IMR-90 (cell line): ENCODE data around the gene CKAP2. TPM values are rescaled to one million over a fixed set of nuclear protein-coding genes. Genes with fewer than 3 reads are reported as not detected.

Source experiments
- ATAC-seq: fragments of 200-7000 bp; cut with Tn5 transposase; 2 replicates; pipeline ENCODE4 v1.9.1; 2020; ENCODE audit warnings: low read depth, mild to moderate bottlenecking, moderate library complexity
- Bru-seq: library from RNA; stranded (reverse); fragments of 400-500 nt; gene quantifications from one replicate; lab custom pipeline; 2021; lab: Mats Ljungman, UMichigan
- BruChase-seq, 2 experiments: library from RNA; stranded (reverse); fragments of 400-500 nt; gene quantifications; one replicate each; lab custom pipeline; 2021; lab: Mats Ljungman, UMichigan
- BruUV-seq: library from RNA; stranded (reverse); fragments of 400-500 nt; replicated peaks from 2 replicates; lab custom pipeline; 2021; lab: Mats Ljungman, UMichigan
- CTCF ChIA-PET: fragments of 300-600 bp; formaldehyde crosslinking; extraction: SDS; loops from one replicate; lab custom pipeline; 2021; ENCODE audit warnings: antibody characterized with exemption; lab: Yijun Ruan, JAX
- POLR2A ChIA-PET: fragments of 300-600 bp; sonication (Branson Sonifier 250); formaldehyde crosslinking; loops from one replicate; lab custom pipeline; 2022; ENCODE audit warnings: antibody characterized with exemption; ENCODE audit not compliant: unreplicated experiment; lab: Charles Lee
- DNase-seq: peaks from one replicate; pipeline ENCODE4 v3.0.0; 2013
- H2AFZ ChIP-seq: replicated peaks from 2 replicates; pipeline ENCODE3; 2013; ENCODE audit warnings: low read length, mild to moderate bottlenecking; ENCODE audit not compliant: poor library complexity
- H2AK5ac ChIP-seq: 2 replicates; pipeline ENCODE4 v1.6.1; 2013; ENCODE audit warnings: low read depth, low read length, inconsistent platforms
- H2AK9ac ChIP-seq: replicated peaks from 2 replicates; pipeline ENCODE3; 2013; ENCODE audit warnings: mild to moderate bottlenecking, low read depth, low read length, moderate library complexity; ENCODE audit not compliant: poor library complexity
- H2BK120ac ChIP-seq: 2 replicates; pipeline ENCODE4 v1.6.1; 2013; ENCODE audit warnings: low read depth, low read length, inconsistent platforms
- H2BK15ac ChIP-seq: 3 replicates; pipeline ENCODE4 v1.6.1; 2013; ENCODE audit warnings: low read depth, low read length, inconsistent platforms
- H2BK20ac ChIP-seq: 2 replicates; pipeline ENCODE4 v1.6.1; 2013; ENCODE audit warnings: low read depth, mild to moderate bottlenecking, inconsistent platforms, low read length, moderate library complexity
- H2BK5ac ChIP-seq: 2 replicates; pipeline ENCODE4 v1.6.1; 2013; ENCODE audit warnings: mild to moderate bottlenecking, low read depth, low read length, inconsistent platforms; ENCODE audit not compliant: poor library complexity, severe bottlenecking
- H3K14ac ChIP-seq: replicated peaks from 2 replicates; pipeline ENCODE4 v1.6.1; 2013; ENCODE audit warnings: low read depth, low read length, inconsistent platforms
- H3K18ac ChIP-seq: 2 replicates; pipeline ENCODE4 v1.6.1; 2013; ENCODE audit warnings: low read depth, low read length, control low read depth
- H3K23ac ChIP-seq: 2 replicates; pipeline ENCODE4 v1.6.1; 2013; ENCODE audit warnings: low read depth, low read length, inconsistent platforms
- H3K27ac ChIP-seq: 2 replicates; pipeline ENCODE4 v1.5.1; 2013; ENCODE audit warnings: mild to moderate bottlenecking, control low read depth, low read length; ENCODE audit not compliant: insufficient read depth
- H3K27me3 ChIP-seq: 2 replicates; pipeline ENCODE4 v1.6.1; 2013; ENCODE audit warnings: low read length; ENCODE audit not compliant: control insufficient read depth, insufficient read depth
- H3K36me3 ChIP-seq: 2 replicates; pipeline ENCODE4 v1.6.1; 2013; ENCODE audit warnings: low read length, mixed read lengths; ENCODE audit not compliant: control insufficient read depth, insufficient read depth
- H3K4ac ChIP-seq: 2 replicates; pipeline ENCODE4 v1.6.1; 2013; ENCODE audit warnings: low read depth, low read length, inconsistent platforms
- H3K4me1 ChIP-seq: 2 replicates; pipeline ENCODE4 v1.6.1; 2013; ENCODE audit warnings: low read length, mixed read lengths; ENCODE audit not compliant: control insufficient read depth, insufficient read depth
- H3K4me2 ChIP-seq: 2 replicates; pipeline ENCODE4 v1.6.1; 2013; ENCODE audit warnings: low read depth, mild to moderate bottlenecking, control low read depth, low read length, moderate library complexity
- H3K4me3 ChIP-seq: 2 replicates; pipeline ENCODE4 v1.5.1; 2013; ENCODE audit warnings: low read depth, mild to moderate bottlenecking, control low read depth, low read length, moderate library complexity; ENCODE audit not compliant: insufficient read depth
- H3K56ac ChIP-seq: 2 replicates; pipeline ENCODE4 v1.6.1; 2013; ENCODE audit warnings: low read length, inconsistent platforms; ENCODE audit not compliant: insufficient read depth; ENCODE audit errors: extremely low read depth
- H3K79me1 ChIP-seq, 2 experiments: 2 replicates each; pipeline ENCODE4 v1.6.1; 2013; ENCODE audit warnings: low read length in 2 of 2, inconsistent platforms in 1 of 2, low read depth in 1 of 2
- H3K9ac ChIP-seq: 2 replicates; pipeline ENCODE4 v1.6.1; 2013; ENCODE audit warnings: low read depth, low read length, control low read depth
- H3K9me1 ChIP-seq: 2 replicates; pipeline ENCODE4 v1.6.1; 2013; ENCODE audit warnings: low read length, inconsistent platforms; ENCODE audit not compliant: insufficient read depth
- H3K9me3 ChIP-seq: 2 replicates; pipeline ENCODE4 v1.6.1; 2013; ENCODE audit warnings: low read length; ENCODE audit not compliant: control insufficient read depth, insufficient read depth
- H4K20me1 ChIP-seq: 2 replicates; pipeline ENCODE4 v1.6.1; 2013; ENCODE audit warnings: low read length, inconsistent platforms; ENCODE audit not compliant: insufficient read depth
- H4K5ac ChIP-seq: 2 replicates; pipeline ENCODE4 v1.6.1; 2013; ENCODE audit warnings: mild to moderate bottlenecking, low read depth, low read length, control low read depth
- H4K8ac ChIP-seq, 2 experiments: 2 replicates each; pipeline ENCODE4 v1.6.1; 2013; ENCODE audit warnings: low read depth in 2 of 2, low read length in 2 of 2, control low read depth in 1 of 2, inconsistent platforms in 1 of 2
- H4K91ac ChIP-seq: 2 replicates; pipeline ENCODE4 v1.6.1; 2013; ENCODE audit warnings: low read depth, low read length, inconsistent platforms; ENCODE audit not compliant: insufficient read depth
- BHLHE40 ChIP-seq: fragments of 150-350 bp; IDR thresholded peaks from 2 replicates; pipeline ENCODE4 v1.6.1; 2016; ENCODE audit warnings: mild to moderate bottlenecking, low read depth, low read length
- CHD1 ChIP-seq: IDR thresholded peaks from 2 replicates; pipeline ENCODE4 v1.6.1; 2012; ENCODE audit warnings: low read depth, low read length, improper control_type of control experiment
- FOS ChIP-seq: fragments of 150-350 bp; IDR thresholded peaks from 2 replicates; pipeline ENCODE4 v1.6.1; 2016; ENCODE audit warnings: low read depth, low read length
- MAFK ChIP-seq: IDR thresholded peaks from 2 replicates; pipeline ENCODE4 v1.6.1; 2012; ENCODE audit warnings: low read depth, low read length, improper control_type of control experiment
- MXI1 ChIP-seq: IDR thresholded peaks from 2 replicates; pipeline ENCODE4 v1.6.1; 2012; ENCODE audit warnings: low read depth, mild to moderate bottlenecking, low read length, moderate library complexity, borderline replicate concordance
- POLR2A ChIP-seq: IDR thresholded peaks from 2 replicates; pipeline ENCODE4 v1.6.1; 2012; ENCODE audit warnings: mild to moderate bottlenecking, low read depth, low read length
- RFX5 ChIP-seq: IDR thresholded peaks from 2 replicates; pipeline ENCODE4 v1.8.0; 2012; ENCODE audit warnings: low read depth, mild to moderate bottlenecking, low read length, moderate library complexity
- WGBS, 2 experiments: methylation state at CpG; one replicate each; pipeline versions ENCODE4 v1.1.5 to v1.1.7; 2013; ENCODE audit warnings: missing lambda C conversion rate in 2 of 2; ENCODE audit not compliant: insufficient read length in 1 of 2; ENCODE audit errors: extremely low coverage in 2 of 2; 5-methylcytosine and 5-hydroxymethylcytosine counted together
- dilution Hi-C: fragments of 300-500 bp; cut with HindIII; formaldehyde crosslinking; loops from one replicate; pipeline ENCODE4 v1.14.3; 2018; ENCODE audit warnings: low sequenced_read_pairs; ENCODE audit not compliant: unreplicated experiment
- in situ Hi-C: fragments of 300-500 bp; cut with MboI; formaldehyde crosslinking; loops from 3 replicates; pipeline ENCODE4 v1.14.3; 2019; ENCODE audit warnings: low sequenced_read_pairs, inconsistent platforms, mixed read lengths
- intact Hi-C: fragments of 100-400 bp; cut with micrococcal nuclease; formaldehyde crosslinking; loops from 2 replicates; pipeline ENCODE4 v1.10.0; 2022
- long read RNA-seq: library from polyadenylated mRNA; unstranded; transcript quantifications from one replicate; pipeline ENCODE4 v2.0.0, GENCODE V29; 2021; ENCODE audit not compliant: unreplicated experiment
- polyA plus RNA-seq, 3 experiments: library from polyadenylated mRNA; depleted of rRNA; stranded (reverse); fragments of >200 nt; gene quantifications; 2 replicates each; pipeline ENCODE4 v1.2.3, GENCODE V29; 2012; ENCODE audit warnings: low replicate concordance in 1 of 3
- total RNA-seq: library from RNA; depleted of rRNA; stranded (reverse); fragments of >200 nt; gene quantifications from 2 replicates; pipeline ENCODE4 v1.2.3, GENCODE V29; 2012; rRNA removed
- TF ChIP-seq, protein P1 (sequence below): fragments of 150-350 bp; IDR thresholded peaks from 2 replicates; pipeline ENCODE4 v1.6.1; 2016; ENCODE audit warnings: low read depth, mild to moderate bottlenecking, low read length, moderate library complexity, borderline replicate concordance

CKAP2 gene, protein sequence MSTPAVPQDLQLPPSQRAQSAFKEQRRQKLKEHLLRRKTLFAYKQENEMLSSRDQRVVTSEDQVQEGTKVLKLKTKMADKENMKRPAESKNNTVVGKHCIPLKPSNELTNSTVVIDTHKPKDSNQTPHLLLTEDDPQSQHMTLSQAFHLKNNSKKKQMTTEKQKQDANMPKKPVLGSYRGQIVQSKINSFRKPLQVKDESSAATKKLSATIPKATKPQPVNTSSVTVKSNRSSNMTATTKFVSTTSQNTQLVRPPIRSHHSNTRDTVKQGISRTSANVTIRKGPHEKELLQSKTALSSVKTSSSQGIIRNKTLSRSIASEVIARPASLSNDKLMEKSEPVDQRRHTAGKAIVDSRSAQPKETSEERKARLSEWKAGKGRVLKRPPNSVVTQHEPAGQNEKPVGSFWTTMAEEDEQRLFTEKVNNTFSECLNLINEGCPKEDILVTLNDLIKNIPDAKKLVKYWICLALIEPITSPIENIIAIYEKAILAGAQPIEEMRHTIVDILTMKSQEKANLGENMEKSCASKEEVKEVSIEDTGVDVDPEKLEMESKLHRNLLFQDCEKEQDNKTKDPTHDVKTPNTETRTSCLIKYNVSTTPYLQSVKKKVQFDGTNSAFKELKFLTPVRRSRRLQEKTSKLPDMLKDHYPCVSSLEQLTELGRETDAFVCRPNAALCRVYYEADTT
- 44.6 and 62.5 TPM in 2 replicates for total RNA-seq
- 17.9 and 23.0 TPM in 2 replicates for polyA plus RNA-seq (2012; rRNA removed)
- polyA plus RNA-seq (2012; cell fraction: cytosol; rRNA removed): 2.1 and 2.6 TPM in 2 replicates
- 1.0 and 8.5 TPM in 2 replicates for polyA plus RNA-seq (2012; cell fraction: nucleus; rRNA removed; ENCODE audit: low replicate concordance)
- Bru-seq, nascent RNA: percentile 67 among the genes with signal in this experiment
- percentile 66 among the genes with signal in this experiment for BruChase-seq, experiment 1, labeled RNA remaining after a 6-hour chase
- BruChase-seq, experiment 2, labeled RNA remaining after a 2-hour chase: percentile 74 among the genes with signal in this experiment
- long read RNA-seq, transcript CKAP2-201 (9 exons, 3,375 nt): major isoform, 12 of 27 reads
- long read RNA-seq, partial matches to known transcripts: 11 of 27 reads
- long read RNA-seq, other reads (novel, unspliced or antisense): 1 of 27 reads

DNA sequence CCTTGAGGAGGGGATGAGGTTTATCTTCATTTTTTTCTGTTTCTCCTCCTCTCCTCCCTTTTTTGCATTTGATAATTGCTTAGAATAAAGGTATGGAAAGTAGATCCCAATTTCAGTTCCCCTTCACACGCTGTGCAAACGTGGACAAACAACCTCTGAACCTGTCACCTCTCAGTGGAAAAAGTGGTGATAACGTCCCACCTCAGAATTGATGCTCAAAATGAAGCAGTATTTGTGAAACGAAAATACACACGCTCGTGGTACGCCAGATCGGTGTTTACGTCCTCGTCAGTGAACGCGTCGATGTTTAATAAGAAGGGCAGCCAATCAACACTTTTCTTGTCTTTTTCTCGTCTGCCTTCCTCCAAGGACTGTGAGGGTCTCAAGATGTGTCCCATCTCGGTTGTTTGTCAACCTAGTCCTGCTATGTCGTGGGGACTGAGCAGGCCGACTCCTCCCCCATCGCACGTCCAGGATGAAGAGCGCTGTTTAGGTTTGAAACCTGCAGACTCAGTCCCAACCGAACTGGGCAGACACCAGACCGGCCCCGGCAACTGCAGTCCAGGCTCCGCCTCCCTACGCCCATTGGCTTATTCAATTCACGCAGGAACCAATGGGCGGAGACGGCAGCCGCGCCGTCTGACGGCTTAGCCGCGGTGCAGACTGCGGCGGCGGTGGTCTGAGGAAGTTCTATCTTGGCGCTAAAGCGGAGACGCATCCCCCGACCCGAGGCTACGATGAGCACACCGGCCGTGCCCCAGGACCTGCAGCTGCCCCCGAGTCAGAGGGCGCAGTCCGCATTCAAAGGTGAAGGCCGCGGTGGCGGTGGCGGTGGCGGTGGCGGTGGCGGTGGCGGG lies at the start of gene CKAP2:
Gene CKAP2, plus strand, starts transcription at position 659 of the 857 bp plus-strand sequence. Its CDS starts 79 bp downstream, at position 738.
- CTCF ChIA-PET: no interaction called here
- peak; percentile 92 for ATAC-seq
- Histone ChIP-seq H3K4ac (peak within 1 kb of the TSS; percentile 95), H3K36me3 (no peaks in the 10 kb centered on the region), H3K18ac (peak within 1 kb of the TSS; percentile 97), H4K5ac (peak within 1 kb of the TSS; percentile 88), H2BK5ac (peak within 1 kb of the TSS; percentile 97), H2BK120ac (peak within 1 kb of the TSS; percentile 90), H3K9me1 (no peaks in the 10 kb centered on the region), H3K27me3 (no peaks in the 10 kb centered on the region), H2AK5ac (no peak within 1 kb of the TSS; the same call in 1 of the 2 replicates), H2AFZ (peak within 1 kb of the TSS; percentile 98), H2AK9ac (peak within 1 kb of the TSS; percentile 78), H3K4me2 (peak within 1 kb of the TSS; percentile 86), H3K4me3 (peak within 1 kb of the TSS; percentile 89), H2BK20ac (peak within 1 kb of the TSS; percentile 78; the same call in 1 of the 2 replicates), H3K4me1 (no peaks in the 10 kb centered on the region), H2BK15ac (peak within 1 kb of the TSS; percentile 16; the same call in 1 of the 3 replicates), H4K8ac (peak within 1 kb of the TSS; percentile 20 to 75; a peak in 3 of 4 replicates), H3K9me3 (no peaks in the 10 kb centered on the region), H4K20me1 (no peaks in the 10 kb centered on the region), H3K79me1 (peaks cover 4 to 17% of the 10 kb centered on the region in 2 experiments; a peak in 3 of 4 replicates), H4K91ac (peak within 1 kb of the TSS; percentile 79), H3K27ac (peak within 1 kb of the TSS; percentile 78), H3K9ac (peak within 1 kb of the TSS; percentile 74), H3K56ac (peak within 1 kb of the TSS; percentile 56), H3K14ac (peak within 1 kb of the TSS; percentile 95), H3K23ac (peak within 1 kb of the TSS; percentile 81)
- DNase-seq: peak; percentile 93
- POLR2A ChIA-PET: no interaction called here
- intact Hi-C loops (loop anchor here (5.0 to 10.0 kb wide), 5 partner anchors 108 to 1000 kb away; partner anchors contain the start of genes ALG11, ATP7B, INTS6 and SUGT1), dilution Hi-C loops (no loop called here), in situ Hi-C loops (loop anchor here (10.0 to 25.0 kb wide), 3 partner anchors 200 to 443 kb away; partner anchors contain the start of genes ALG11, ATP7B, SUGT1 and UTP14C)
- 0% methylated on average over 5 of the region's 56 CpGs; no CpG with 5 or more reads in 1 of the 2 experiments for WGBS, 2 experiments
- TF ChIP-seq, protein P1, sequence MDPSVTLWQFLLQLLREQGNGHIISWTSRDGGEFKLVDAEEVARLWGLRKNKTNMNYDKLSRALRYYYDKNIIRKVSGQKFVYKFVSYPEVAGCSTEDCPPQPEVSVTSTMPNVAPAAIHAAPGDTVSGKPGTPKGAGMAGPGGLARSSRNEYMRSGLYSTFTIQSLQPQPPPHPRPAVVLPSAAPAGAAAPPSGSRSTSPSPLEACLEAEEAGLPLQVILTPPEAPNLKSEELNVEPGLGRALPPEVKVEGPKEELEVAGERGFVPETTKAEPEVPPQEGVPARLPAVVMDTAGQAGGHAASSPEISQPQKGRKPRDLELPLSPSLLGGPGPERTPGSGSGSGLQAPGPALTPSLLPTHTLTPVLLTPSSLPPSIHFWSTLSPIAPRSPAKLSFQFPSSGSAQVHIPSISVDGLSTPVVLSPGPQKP: no peak
- TF ChIP-seq MXI1: peak; percentile 77; the same call in 1 of the 2 replicates
- no peak for TF ChIP-seq BHLHE40
- TF ChIP-seq POLR2A: peak; percentile 77; the same call in 1 of the 2 replicates
- TF ChIP-seq FOS: peak; percentile 50; the same call in 1 of the 2 replicates
- TF ChIP-seq MAFK: peak; percentile 49; the same call in 1 of the 2 replicates
- peak; percentile 94 for TF ChIP-seq RFX5
- no peak for TF ChIP-seq CHD1
- no TSS peak for BruUV-seq
